Skeletal muscle tissue (tissue), 4 donors: ENCODE results near the gene CCDC174. TPM values are rescaled to one million over a fixed set of nuclear protein-coding genes. Genes with fewer than 3 reads are reported as not detected.

ENCODE experiments used
- H3K27ac ChIP-seq: one replicate; pipeline ENCODE4 v1.7.0; 2013; ENCODE audit warnings: mild to moderate bottlenecking, low read depth, low read length, inconsistent platforms
- H3K27me3 ChIP-seq, 3 donors: one replicate each; pipeline ENCODE4 v1.7.0; 2013; ENCODE audit warnings: low read length in 3 of 3; ENCODE audit not compliant: control insufficient read depth in 3 of 3, insufficient read depth in 3 of 3
- H3K36me3 ChIP-seq, 3 donors: one replicate each; pipeline ENCODE4 v1.7.0; 2013; ENCODE audit warnings: low read length in 3 of 3; ENCODE audit not compliant: control insufficient read depth in 3 of 3, insufficient read depth in 3 of 3
- H3K4me1 ChIP-seq, 3 donors: one replicate each; pipeline ENCODE4 v1.7.0; 2013; ENCODE audit warnings: low read length in 3 of 3, mild to moderate bottlenecking in 3 of 3; ENCODE audit not compliant: control insufficient read depth in 3 of 3, insufficient read depth in 3 of 3
- H3K4me3 ChIP-seq, 3 donors: one replicate each; pipeline ENCODE4 v1.7.0; 2013; ENCODE audit warnings: low read length in 3 of 3
- H3K9ac ChIP-seq, 3 donors: one replicate each; pipeline ENCODE4 v1.7.0; 2013; ENCODE audit warnings: low read length in 3 of 3, mild to moderate bottlenecking in 3 of 3, moderate library complexity in 2 of 3, low read depth in 1 of 3
- H3K9me3 ChIP-seq, 3 donors: one replicate each; pipeline ENCODE4 v1.7.0; 2013; ENCODE audit warnings: low read length in 3 of 3; ENCODE audit not compliant: control insufficient read depth in 3 of 3
- total RNA-seq: library from RNA; depleted of rRNA; stranded (reverse); fragments of >200 nt; gene quantifications from one replicate; pipeline ENCODE4 v1.2.3, GENCODE V29; 2014
- donor health status: Osteomylitis.

The CCDC174 gene
- total RNA-seq, 1 donor from 2014 or later = 7.3 TPM

DNA sequence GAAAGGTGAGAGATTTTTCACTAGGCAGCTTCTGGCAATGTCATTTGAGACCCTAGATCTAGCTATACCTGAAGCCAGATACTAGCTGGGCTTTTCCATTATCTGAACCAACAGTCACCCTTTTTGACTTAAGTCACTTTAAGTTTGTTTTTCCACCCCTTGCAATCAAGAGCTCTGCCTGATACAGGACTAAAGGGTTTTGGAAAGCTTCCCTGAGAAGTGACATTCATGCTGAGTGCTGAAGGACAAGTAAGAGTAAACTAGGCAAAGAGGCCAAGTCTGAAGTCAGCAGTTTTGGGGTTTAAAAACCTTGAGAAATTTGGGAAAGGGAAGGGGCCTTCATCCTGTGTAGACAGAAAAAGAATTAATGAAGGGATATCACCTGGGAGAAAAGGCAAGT is 27.1 kb upstream of the CCDC174 start:
- H3K9ac ChIP-seq = no peak overlapping the region
- H3K4me1 ChIP-seq = no peaks in the 10 kb centered on the region
- H3K4me3 ChIP-seq = no peak overlapping the region

DNA sequence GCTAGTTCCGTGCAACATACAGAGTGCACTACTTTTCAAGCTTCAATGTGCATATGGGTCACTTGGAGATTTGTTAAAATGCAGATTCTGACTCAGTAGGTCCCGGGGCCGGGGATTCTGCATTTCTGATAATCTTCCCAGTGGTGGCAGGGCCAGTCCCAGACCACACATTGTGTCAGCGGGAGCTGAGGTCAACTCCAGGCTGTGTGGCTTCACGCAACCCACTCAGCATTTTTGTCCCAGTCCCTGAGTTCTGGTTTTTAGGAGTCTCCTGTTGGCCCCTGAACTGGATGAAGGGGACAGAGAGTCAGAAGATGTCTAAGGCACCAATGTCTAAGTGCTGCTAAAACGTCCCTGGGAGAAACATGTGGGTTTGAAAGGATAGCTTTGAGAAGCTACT is 26.1 kb upstream of the CCDC174 start:
- Histone ChIP-seq H3K4me1 (no peaks in the 10 kb centered on the region), H3K27ac (no peak overlapping the region), H3K9ac (no peak overlapping the region), H3K36me3 (no peaks in the 10 kb centered on the region), H3K27me3 (peaks cover 0 to 9% (median 4%) of the 10 kb centered on the region in 3 donors), H3K4me3 (no peak overlapping the region), H3K9me3 (no peaks in the 10 kb centered on the region)

More for the DNA sequence above, 27.1 kb upstream of the CCDC174 start:
- no peaks in the 10 kb centered on the region for H3K36me3 ChIP-seq
- no peak overlapping the region for H3K27ac ChIP-seq
- H3K27me3 ChIP-seq = peaks cover 0 to 9% (median 4%) of the 10 kb centered on the region in 3 donors
- no peaks in the 10 kb centered on the region for H3K9me3 ChIP-seq

DNA sequence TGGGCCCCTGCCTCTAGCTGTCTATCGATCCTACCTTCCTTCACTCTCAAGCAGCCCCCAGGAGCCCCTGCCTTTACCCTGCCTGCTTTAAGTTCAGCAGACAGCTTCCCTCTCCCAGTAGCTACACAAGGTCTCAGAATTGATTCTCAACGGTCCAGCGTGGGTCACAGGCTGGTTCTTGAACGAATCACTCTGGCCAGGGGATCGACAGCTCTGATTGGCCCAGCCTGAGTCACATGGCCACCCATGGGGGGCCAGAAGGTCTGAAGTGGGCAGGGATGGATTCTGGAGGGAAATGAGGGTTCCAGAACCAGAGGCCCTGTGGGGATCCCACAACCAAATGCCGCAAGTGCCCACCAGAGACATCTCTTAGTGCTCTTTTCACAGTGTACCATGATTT is 23.7 kb upstream of the CCDC174 start:
- Histone ChIP-seq H3K4me1 (no peaks in the 10 kb centered on the region), H3K27ac (no peak overlapping the region), H3K9ac (no peak overlapping the region), H3K9me3 (no peaks in the 10 kb centered on the region), H3K36me3 (no peaks in the 10 kb centered on the region), H3K27me3 (peaks cover 0 to 9% (median 0%) of the 10 kb centered on the region in 3 donors), H3K4me3 (no peak overlapping the region)

DNA sequence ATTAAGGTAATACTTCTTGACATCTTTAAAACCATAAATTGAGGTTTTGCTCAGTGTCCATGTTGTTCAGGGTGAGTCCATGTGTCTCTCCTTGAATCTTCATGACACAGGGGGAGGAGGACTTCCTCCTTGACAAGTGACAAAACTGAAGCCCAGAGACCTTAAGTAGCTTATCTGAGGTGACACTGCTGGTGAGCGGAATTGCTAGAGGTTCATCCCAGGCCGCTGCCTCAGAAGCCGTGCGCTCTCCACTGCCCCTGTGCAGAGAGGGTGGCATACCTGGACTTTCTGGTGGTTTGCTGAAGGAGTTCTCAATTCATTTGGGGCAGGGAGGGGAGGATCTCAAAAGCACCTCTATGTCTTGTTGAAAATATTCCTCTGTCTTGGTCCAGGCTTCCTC is 23.2 kb upstream of the CCDC174 start:
- H3K4me1 ChIP-seq = no peaks in the 10 kb centered on the region
- no peaks in the 10 kb centered on the region for H3K36me3 ChIP-seq
- no peak overlapping the region for H3K4me3 ChIP-seq
- no peak overlapping the region for H3K27ac ChIP-seq
- H3K9me3 ChIP-seq = no peaks in the 10 kb centered on the region
- H3K9ac ChIP-seq = no peak overlapping the region
- peaks cover 0 to 9% (median 0%) of the 10 kb centered on the region in 3 donors for H3K27me3 ChIP-seq

DNA sequence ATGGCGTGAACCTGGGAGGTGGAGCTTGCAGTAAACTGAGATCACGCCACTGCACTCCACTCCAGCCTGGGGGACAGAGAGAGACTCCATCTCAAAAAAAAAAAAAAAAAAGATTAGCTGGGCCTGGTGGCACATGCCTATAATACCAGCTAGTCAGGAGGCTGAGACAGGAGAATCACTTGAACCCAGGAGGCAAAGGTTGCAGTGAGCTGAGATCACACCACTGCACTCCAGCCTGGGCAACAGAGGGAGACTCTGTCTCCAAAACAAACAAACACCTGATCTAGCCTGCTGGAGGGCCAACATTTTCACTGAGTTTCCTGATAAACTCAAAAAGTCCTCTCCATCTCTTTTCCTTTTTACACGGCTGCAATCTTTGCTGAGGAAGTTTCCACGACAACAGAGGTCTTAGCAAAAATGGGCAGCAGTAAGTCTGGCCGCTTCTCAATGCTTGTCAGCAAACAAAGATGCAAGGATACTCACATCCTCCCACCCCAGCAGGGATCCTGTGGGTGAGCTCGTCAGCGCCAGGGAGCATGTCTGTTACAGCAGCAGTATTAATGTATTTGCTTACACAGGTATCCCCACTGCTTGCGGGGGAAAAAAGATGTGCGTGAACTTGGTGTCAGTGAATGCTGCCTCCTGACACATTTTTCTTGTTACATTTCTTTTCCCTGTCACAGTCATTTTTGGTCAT is 21.0 kb upstream of the CCDC174 start:
- H3K4me3 ChIP-seq = no peak overlapping the region
- H3K27me3 ChIP-seq = peaks cover 0 to 9% (median 1%) of the 10 kb centered on the region in 3 donors
- H3K36me3 ChIP-seq = no peaks in the 10 kb centered on the region
- H3K4me1 ChIP-seq = no peaks in the 10 kb centered on the region
- H3K27ac ChIP-seq = no peak overlapping the region
- H3K9me3 ChIP-seq = no peaks in the 10 kb centered on the region
- no peak overlapping the region for H3K9ac ChIP-seq

DNA sequence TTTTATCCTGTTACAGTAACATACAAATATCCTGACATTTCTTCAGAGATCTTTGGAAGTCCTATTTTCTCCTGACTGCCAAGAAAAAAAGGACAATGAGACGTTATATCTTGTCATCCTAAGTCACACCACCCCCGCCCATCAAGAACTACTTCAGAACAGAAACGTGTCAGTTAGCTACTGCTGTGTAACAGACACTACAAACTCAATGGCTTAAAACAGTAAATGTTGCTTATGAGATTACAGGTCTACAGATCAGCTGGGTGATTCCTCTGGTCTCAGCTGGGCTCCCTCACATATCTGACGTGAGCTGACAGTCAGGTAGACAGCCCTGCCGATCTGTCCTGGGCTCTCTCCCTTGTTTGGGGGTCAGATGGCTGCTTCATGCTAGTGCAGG is 20.5 kb upstream of the CCDC174 start:
- H3K9ac ChIP-seq = no peak overlapping the region
- no peak overlapping the region for H3K27ac ChIP-seq
- no peak overlapping the region for H3K4me3 ChIP-seq
- H3K4me1 ChIP-seq = no peaks in the 10 kb centered on the region
- no peaks in the 10 kb centered on the region for H3K9me3 ChIP-seq
- H3K27me3 ChIP-seq = peaks cover 0 to 9% (median 5%) of the 10 kb centered on the region in 3 donors
- H3K36me3 ChIP-seq = no peaks in the 10 kb centered on the region

DNA sequence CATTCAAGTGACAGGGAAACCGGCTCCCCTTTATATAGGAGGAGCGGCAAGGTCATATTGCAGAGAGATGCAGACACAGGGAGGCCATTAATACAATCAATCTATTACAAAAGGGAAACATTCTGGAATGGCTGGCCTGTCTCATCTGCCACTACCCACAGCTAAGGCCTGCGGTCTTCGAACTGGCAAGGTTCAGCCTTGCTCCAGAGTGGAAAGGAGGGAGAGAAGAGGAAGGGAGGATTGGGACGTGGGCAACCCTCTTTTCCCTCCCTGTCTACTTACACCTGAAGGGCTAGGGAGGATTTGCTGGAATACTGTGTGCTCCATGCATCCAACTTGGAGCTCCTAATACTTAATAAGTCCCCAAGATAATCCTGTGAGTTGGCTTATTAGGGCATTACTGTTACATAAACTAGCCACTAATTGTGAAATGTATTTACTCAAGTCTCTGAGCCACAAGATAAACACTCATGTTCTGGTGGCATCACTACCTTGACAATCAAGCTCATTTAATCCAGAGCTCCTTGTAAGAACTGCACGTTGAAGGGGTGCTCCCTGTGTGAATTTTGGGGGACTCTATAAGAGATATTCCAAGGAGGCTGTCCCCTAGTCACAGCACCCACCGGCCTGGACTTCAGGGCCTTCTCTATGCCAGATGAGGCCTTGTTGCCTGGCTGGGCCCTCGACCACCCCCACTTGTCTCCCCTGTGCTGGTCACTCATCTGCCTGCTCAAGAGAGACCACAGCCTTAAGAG is 19.7 kb upstream of the CCDC174 start:
- Histone ChIP-seq H3K36me3 (no peaks in the 10 kb centered on the region), H3K9me3 (peaks cover 0 to 2% (median 0%) of the 10 kb centered on the region in 3 donors), H3K27ac (no peak overlapping the region), H3K4me3 (no peak overlapping the region), H3K9ac (no peak overlapping the region), H3K27me3 (peaks cover 0 to 11% (median 9%) of the 10 kb centered on the region in 3 donors), H3K4me1 (no peaks in the 10 kb centered on the region)

DNA sequence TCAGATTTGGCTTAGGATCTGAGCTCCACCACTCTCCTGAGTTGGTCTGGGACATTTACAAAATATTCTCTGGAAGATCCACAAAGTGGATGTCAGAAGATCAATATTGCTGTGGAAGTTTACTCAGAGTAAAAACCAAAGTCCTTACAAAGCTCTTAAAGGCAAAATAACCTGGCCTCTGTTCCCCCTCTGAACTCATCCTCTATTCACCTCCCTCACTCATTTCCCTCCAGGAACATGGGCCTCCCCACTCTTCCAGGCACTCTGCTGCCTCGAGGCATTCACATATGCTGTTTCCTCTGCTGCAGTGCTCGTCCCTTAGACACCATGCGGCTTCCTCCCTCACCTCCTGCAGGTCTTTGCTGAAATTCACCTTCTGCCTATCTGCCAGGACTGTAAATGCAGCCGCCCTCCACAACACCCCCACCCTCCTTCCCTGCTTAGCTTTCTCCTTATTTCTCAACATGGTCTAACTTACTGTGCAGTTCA is 19.1 kb upstream of the CCDC174 start:
- no peak overlapping the region for H3K9ac ChIP-seq
- no peak overlapping the region for H3K4me3 ChIP-seq
- H3K27me3 ChIP-seq = peaks cover 0 to 11% (median 6%) of the 10 kb centered on the region in 3 donors
- H3K4me1 ChIP-seq = no peaks in the 10 kb centered on the region
- no peaks in the 10 kb centered on the region for H3K36me3 ChIP-seq
- no peak overlapping the region for H3K27ac ChIP-seq
- H3K9me3 ChIP-seq = peaks cover 0 to 2% (median 0%) of the 10 kb centered on the region in 3 donors

DNA sequence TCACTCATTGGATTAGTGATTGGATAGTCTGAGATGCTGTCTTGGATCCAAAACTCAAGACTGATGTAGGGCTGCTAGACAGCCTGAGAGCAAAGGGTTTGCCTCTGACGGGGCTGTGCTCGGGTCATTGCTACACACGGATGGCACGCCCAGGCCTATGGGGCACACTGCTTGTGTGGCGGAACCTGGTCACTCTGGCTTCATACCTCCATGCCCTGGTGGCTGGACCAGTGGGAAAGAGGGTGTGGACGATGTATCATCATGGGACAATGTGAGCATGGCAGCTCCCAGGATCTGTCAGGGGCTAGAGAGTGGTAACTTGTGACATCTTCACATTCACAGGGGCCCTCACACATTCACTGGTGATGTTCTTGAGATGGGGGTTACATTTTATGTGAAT is 18.1 kb upstream of the CCDC174 start:
- Histone ChIP-seq H3K27me3 (peaks cover 0 to 11% (median 2%) of the 10 kb centered on the region in 3 donors), H3K27ac (no peak overlapping the region), H3K4me3 (no peak overlapping the region), H3K9me3 (peaks cover 0 to 2% (median 0%) of the 10 kb centered on the region in 3 donors), H3K36me3 (no peaks in the 10 kb centered on the region), H3K4me1 (no peaks in the 10 kb centered on the region), H3K9ac (no peak overlapping the region)

DNA sequence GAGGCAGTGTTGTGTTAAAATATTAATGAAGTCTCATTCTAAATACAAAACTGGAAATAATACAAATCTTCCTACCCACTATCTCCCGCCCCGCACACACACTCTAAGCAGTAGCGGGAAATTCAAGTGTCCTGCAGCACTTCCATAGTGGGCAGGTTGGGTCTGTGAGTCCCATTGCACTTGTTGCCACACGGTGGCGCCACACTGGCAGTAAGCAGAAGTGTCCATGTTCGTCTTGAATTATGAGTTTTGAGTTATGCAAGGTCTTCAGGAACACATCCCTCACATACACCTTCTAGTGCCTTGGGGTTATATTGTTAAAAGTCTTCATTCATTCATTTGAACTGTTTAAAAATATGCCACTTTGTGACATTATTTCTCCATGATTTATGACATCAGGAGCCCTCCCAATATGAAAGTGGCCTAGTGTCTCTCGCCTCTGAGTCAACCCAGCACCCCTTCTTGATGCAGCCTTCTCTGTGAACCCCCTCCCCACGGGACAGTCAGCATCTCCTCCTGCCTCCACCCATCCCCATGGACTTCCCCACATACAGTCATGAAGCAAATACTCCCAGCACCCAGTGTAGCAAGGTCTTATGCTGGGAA is 17.6 kb upstream of the CCDC174 start:
- peaks cover 0 to 14% (median 2%) of the 10 kb centered on the region in 3 donors for H3K27me3 ChIP-seq
- H3K27ac ChIP-seq = no peak overlapping the region
- peaks cover 0 to 2% (median 0%) of the 10 kb centered on the region in 3 donors for H3K4me1 ChIP-seq
- H3K9ac ChIP-seq = no peak overlapping the region
- peaks cover 0 to 2% (median 0%) of the 10 kb centered on the region in 3 donors for H3K9me3 ChIP-seq
- no peaks in the 10 kb centered on the region for H3K36me3 ChIP-seq
- H3K4me3 ChIP-seq = no peak overlapping the region
